HepG2 (cell line): ENCODE results near the gene SLC8A2. TPM values are rescaled to one million over a fixed set of nuclear protein-coding genes. Genes with fewer than 3 reads are reported as not detected.
A peak's percentile ranks its signal among the peaks of the same experiment; 100 is the strongest.

ENCODE experiments used
- ATF6 ChIP-seq: sonication (generic); formaldehyde crosslinking; conservative IDR thresholded peaks from 2 replicates; pipeline ENCODE4 v1.4.0; 2020; ENCODE audit warnings: missing genetic modification reagents
- CBX2 ChIP-seq, 2 experiments: fragments of 200-600 bp in 1 of 2; sonication (generic); formaldehyde crosslinking in 1 of 2; IDR thresholded peaks; 2 replicates each; pipeline versions ENCODE4 v1.7.0 to v1.8.1; 2018 to 2022; ENCODE audit warnings: low read depth in 2 of 2, low read length in 1 of 2, mild to moderate bottlenecking in 1 of 2, missing genetic modification reagents in 1 of 2
- CBX5 ChIP-seq: sonication (generic); formaldehyde crosslinking; IDR thresholded peaks from 2 replicates; pipeline ENCODE4 v1.4.0; 2020; ENCODE audit warnings: missing genetic modification reagents, borderline replicate concordance
- DPF2 ChIP-seq: sonication (generic); formaldehyde crosslinking; IDR thresholded peaks from 2 replicates; pipeline ENCODE4 v1.4.0; 2020; ENCODE audit warnings: mild to moderate bottlenecking, low read depth, missing genetic modification reagents, borderline replicate concordance
- FOXC1 ChIP-seq: sonication (generic); formaldehyde crosslinking; IDR thresholded peaks from 2 replicates; pipeline ENCODE4 v1.8.0; 2022; ENCODE audit warnings: mild to moderate bottlenecking, missing genetic modification reagents, borderline replicate concordance
- MAX ChIP-seq: IDR thresholded peaks from 2 replicates; pipeline ENCODE4 v1.6.1; 2012; ENCODE audit warnings: inconsistent platforms
- PHF8 ChIP-seq: sonication (generic); formaldehyde crosslinking; IDR thresholded peaks from 2 replicates; pipeline ENCODE4 v1.5.0; 2020; ENCODE audit warnings: missing genetic modification reagents
- TSC22D2 ChIP-seq: sonication (generic); formaldehyde crosslinking; IDR thresholded peaks from 2 replicates; pipeline ENCODE4 v1.5.1; 2020; ENCODE audit warnings: missing genetic modification reagents, mild to moderate bottlenecking, borderline replicate concordance
- ZNF275 ChIP-seq: sonication (generic); formaldehyde crosslinking; IDR thresholded peaks from 2 replicates; pipeline ENCODE4 v1.8.0; 2022; ENCODE audit warnings: missing genetic modification reagents, mild to moderate bottlenecking, inconsistent platforms, borderline replicate concordance
- ZNF281 ChIP-seq: sonication (generic); formaldehyde crosslinking; IDR thresholded peaks from 2 replicates; pipeline ENCODE4 v1.4.0; 2020; ENCODE audit warnings: missing genetic modification reagents, borderline replicate concordance
- ZNF30 ChIP-seq: sonication (generic); formaldehyde crosslinking; IDR thresholded peaks from 2 replicates; pipeline ENCODE4 v1.5.0; 2020; ENCODE audit warnings: mild to moderate bottlenecking, missing genetic modification reagents
- ZNF407 ChIP-seq: sonication (generic); formaldehyde crosslinking; IDR thresholded peaks from one replicate; pipeline ENCODE4 v1.5.1; 2020; ENCODE audit warnings: mild to moderate bottlenecking, missing genetic modification reagents; ENCODE audit errors: not compliant biosample characterization
- ZNF563 ChIP-seq: sonication (generic); formaldehyde crosslinking; IDR thresholded peaks from 2 replicates; pipeline ENCODE4 v1.8.0; 2022; ENCODE audit warnings: mild to moderate bottlenecking, moderate library complexity, missing genetic modification reagents
- polyA plus RNA-seq, 8 experiments: library from polyadenylated mRNA; depleted of rRNA in 3 of 8; stranded (reverse) in 7 of 8; unstranded in 1 of 8; fragments of >200 nt; fragmentation: Illumina TruSeq in 4 of 8; extraction: Trizol in 4 of 8; gene quantifications; 2 replicates each; pipeline versions ENCODE4 v1.2.1 to v1.2.3, GENCODE V29; 2011 to 2016; ENCODE audit warnings: low read depth in 4 of 8, missing spikeins in 1 of 8, mixed read lengths in 1 of 8; ENCODE audit not compliant: insufficient read depth in 1 of 8
- total RNA-seq, 5 experiments: library from RNA; depleted of rRNA; stranded (reverse); fragments of >200 nt; fragmentation: Illumina TruSeq; extraction: Trizol; gene quantifications; 2 replicates each; pipeline ENCODE4 v1.2.3, GENCODE V29; 2016; ENCODE audit warnings: low read depth in 1 of 5

Gene SLC8A2
- total and polyA plus RNA-seq, 2 of the 13 experiments (the other 11 are each of a cell fraction or from before 2014, with no cell fraction given): 0.02 TPM; not detected in 1

DNA sequence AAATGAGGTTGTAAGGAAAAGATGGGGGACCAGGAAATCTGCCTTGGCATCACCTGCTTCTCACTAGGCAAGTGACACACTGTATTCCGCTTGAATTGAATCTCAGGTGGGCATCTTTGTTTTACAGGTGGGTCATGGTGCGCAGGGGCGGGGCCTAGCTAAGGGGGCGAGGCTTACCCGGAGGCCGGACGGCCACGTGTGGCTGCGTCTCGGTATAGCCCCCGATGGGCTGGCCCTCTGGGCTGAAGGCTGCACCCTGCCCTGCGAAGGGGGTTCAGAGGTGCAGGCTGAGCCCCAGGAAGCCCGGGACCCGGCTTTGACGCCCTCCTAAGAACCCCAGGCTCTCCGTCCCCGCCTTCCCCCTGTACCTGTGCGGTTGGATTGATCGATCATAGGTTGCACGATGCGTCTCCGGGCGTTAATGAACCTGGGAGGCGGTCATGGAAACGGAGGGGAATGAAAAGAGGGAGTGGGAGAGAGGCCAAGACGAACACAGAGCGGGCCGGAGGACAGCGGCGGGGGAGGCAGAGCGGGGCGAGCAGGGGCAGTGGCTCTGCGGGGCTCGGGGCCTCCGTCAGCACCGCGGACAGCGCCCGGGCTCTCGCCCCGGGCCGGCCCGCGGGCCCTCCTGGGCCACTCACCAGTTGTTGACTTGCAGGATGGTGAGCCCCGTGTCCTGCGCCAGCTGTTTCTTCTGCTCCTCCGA lies 64.8 kb downstream of the SLC8A2 start (continued):
- no peak for TF ChIP-seq ZNF407 (CRISPR knock-in tag)
- no peak for TF ChIP-seq ZNF275
- no peak for TF ChIP-seq CBX2 (IDR thresholded peaks at IDR 0.05; ENCODE audit: low read depth, low read length)
- TF ChIP-seq CBX2 (CRISPR knock-in tag; IDR thresholded peaks at IDR 0.05; ENCODE audit: low read depth): no peak
- peak; percentile 71 for TF ChIP-seq ZNF563
- no peak for TF ChIP-seq PHF8 (CRISPR knock-in tag)
- TF ChIP-seq FOXC1 (CRISPR knock-in tag): no peak
- no peak for TF ChIP-seq CBX5 (CRISPR knock-in tag)
- no peak for TF ChIP-seq ZNF30
- peak; percentile 69; the same call in 1 of the 2 replicates for TF ChIP-seq TSC22D2 (CRISPR knock-in tag)
- no peak for TF ChIP-seq MAX
- no peak for TF ChIP-seq DPF2 (CRISPR knock-in tag)
- no peak for TF ChIP-seq ZNF281 (CRISPR knock-in tag)
- no peak for TF ChIP-seq ATF6 (CRISPR knock-in tag)
